Lung (tissue), 12 donors: ENCODE results near the gene NOVA2. TPM values are rescaled to one million over a fixed set of nuclear protein-coding genes. Genes with fewer than 3 reads are reported as not detected.

Experiments used
- ATAC-seq: fragments of 200-7000 bp; cut with Tn5 transposase; one replicate; pipeline ENCODE4 v1.9.1; 2020; ENCODE audit warnings: moderate number of reproducible peaks; ENCODE audit not compliant: insufficient read depth, low FRiP score
- DNase-seq, 3 donors: peaks; one replicate each; pipeline ENCODE4 v3.0.0-alpha.2; 2013 to 2017
- H3K27ac ChIP-seq, 2 donors: one replicate each; pipeline ENCODE4 v1.5.1; 2013; ENCODE audit warnings: mild to moderate bottlenecking in 2 of 2, moderate library complexity in 2 of 2, control low read depth in 1 of 2, inconsistent platforms in 1 of 2, low read depth in 1 of 2, low read length in 1 of 2
- H3K27me3 ChIP-seq, 3 donors: one replicate each; pipeline ENCODE4 v1.5.1; 2013; ENCODE audit warnings: low read length in 2 of 3; ENCODE audit not compliant: control insufficient read depth in 3 of 3, insufficient read depth in 3 of 3
- H3K36me3 ChIP-seq, 4 donors: one replicate each; pipeline ENCODE4 v1.5.1; 2013; ENCODE audit warnings: low read length in 4 of 4, mild to moderate bottlenecking in 1 of 4, moderate library complexity in 1 of 4; ENCODE audit not compliant: control insufficient read depth in 4 of 4, insufficient read depth in 4 of 4
- H3K4me1 ChIP-seq, 5 donors: one replicate each; pipeline ENCODE4 v1.5.1; 2013; ENCODE audit warnings: low read length in 5 of 5, mild to moderate bottlenecking in 2 of 5, moderate library complexity in 1 of 5; ENCODE audit not compliant: control insufficient read depth in 5 of 5, insufficient read depth in 5 of 5
- H3K4me3 ChIP-seq: one replicate; pipeline ENCODE4 v1.5.1; 2013; ENCODE audit warnings: mild to moderate bottlenecking, control low read depth, moderate library complexity
- H3K9ac ChIP-seq, 2 donors: one replicate each; pipeline ENCODE4 v1.5.1; 2013; ENCODE audit warnings: low read length in 2 of 2, control low read depth in 1 of 2; ENCODE audit not compliant: insufficient read depth in 1 of 2
- H3K9me3 ChIP-seq, 4 donors: one replicate each; pipeline ENCODE4 v1.5.1; 2013; ENCODE audit warnings: low read length in 3 of 4, mild to moderate bottlenecking in 1 of 4, moderate library complexity in 1 of 4; ENCODE audit not compliant: control insufficient read depth in 4 of 4, insufficient read depth in 3 of 4
- CTCF ChIP-seq: IDR thresholded peaks from 2 replicates; pipeline ENCODE4 v1.5.1; 2012; ENCODE audit warnings: mild to moderate bottlenecking; ENCODE audit errors: control extremely low read depth, extremely low read depth
- WGBS, 2 donors: extraction: QIAGEN DNeasy Blood & Tissue Kit; methylation state at CpG; one replicate each; pipeline ENCODE4 v1.1.7; 2013; 5-methylcytosine and 5-hydroxymethylcytosine counted together
- polyA plus RNA-seq, 2 donors: library from polyadenylated mRNA; stranded (reverse); fragments of 200-250 nt; gene quantifications; one replicate each; pipeline ENCODE4 v1.2.1, GENCODE V29; 2013
- total RNA-seq, 2 donors: library from RNA; depleted of rRNA in 1 of 2; stranded (reverse); fragments of >200 nt in 1 of 2; gene quantifications; one replicate each; pipeline ENCODE4 v1.2.1, GENCODE V29; 2014 to 2021
- donor health status: control.
- donor health status: control.
- donor health status: Bipolar disorder and iron deficiency.
- donor health status: healthy.
- donor health status: DM: yes; HTN: yes; CAD: no.

The NOVA2 gene
- total and polyA plus RNA-seq, 4 donors = 2.3 to 11.6 (median 4.8) TPM

DNA sequence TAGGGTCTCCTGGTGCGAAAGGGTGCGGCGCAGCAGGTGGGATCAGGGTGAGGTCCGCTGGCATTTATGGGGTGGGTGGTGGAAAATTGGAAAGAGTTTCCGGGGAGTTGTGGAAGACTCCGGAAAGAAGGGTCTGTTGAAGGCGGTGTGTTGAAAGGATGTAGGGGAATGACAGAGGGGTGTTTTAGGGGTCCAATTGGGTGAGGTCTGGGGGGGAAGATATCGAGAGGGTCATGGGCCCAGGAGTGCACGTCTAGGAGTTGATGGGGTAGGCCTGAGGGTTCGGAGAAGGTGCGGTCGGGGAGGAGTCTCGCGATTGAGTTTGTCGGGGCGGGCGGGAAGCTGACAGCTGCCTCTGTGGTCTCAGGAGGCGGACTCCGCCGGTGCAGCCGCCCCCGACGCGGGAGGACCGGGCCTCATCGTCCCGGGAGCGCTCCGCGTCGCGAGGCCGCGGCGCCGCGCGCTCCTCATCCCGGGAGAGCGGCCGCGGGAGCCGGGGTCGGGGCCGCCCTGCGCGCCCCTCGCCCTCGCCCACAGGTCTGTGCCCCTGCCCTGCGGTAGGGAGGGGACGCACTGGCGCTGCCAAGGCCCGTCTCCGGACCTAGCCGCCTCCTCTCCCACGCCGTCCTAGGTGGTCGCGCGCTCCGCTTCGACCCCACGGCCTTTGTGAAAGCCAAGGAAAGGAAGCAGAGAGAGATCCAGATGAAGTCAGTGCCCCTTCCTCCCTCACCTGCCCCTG, 42.2 kb upstream of the NOVA2 start:
- TF ChIP-seq CTCF = no peak
- WGBS, 2 donors = 1 to 3% methylated on average over 41 to 63 of the region's 63 CpGs

DNA sequence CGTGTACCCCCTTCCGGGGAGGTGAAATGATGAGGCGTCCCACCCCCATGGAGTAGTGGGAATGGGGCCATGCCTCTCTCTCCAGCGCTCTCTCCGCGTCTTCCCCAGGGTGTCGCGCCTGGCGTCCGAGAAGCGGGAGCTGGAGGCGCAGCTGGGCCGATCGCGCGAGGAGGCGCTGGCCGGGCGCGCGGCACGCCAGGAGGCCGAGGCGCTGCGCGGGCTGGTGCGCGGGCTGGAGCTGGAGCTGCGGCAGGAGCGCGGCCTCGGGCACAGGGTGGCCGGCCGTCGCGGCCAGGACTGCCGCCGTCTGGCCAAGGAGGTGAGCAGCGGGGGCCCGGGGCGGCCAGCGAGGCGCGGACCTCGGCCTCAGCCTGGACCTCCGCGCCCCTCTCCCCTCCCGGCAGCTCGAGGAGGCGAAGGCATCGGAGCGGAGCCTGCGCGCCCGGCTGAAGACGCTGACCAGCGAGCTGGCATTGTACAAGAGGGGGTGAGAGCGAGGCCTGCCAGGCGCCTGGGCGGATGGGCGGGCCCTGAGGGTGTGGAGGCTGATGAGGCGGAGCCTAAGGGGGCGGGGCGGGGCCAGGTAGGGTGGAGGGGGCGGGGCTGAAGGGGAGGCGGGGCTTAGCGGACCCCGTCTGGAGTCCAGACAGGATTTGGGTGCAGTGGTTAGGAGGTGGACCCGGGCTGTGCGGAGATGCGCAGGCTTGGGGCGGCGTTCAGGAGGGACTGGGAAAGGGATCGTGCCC, 41.4 kb upstream of the NOVA2 start:
- TF ChIP-seq CTCF = no peak
- 5 to 9% methylated on average over 50 to 74 of the region's 74 CpGs for WGBS, 2 donors
- DNase-seq = peak in 2 of 3 donors; percentile 53 to 65
- Histone ChIP-seq H3K27me3 (peaks cover 0 to 22% (median 15%) of the 10 kb centered on the region in 3 donors), H3K9ac (no peak overlapping the region), H3K27ac (no peak overlapping the region), H3K4me1 (peaks cover 6 to 16% (median 9%) of the 10 kb centered on the region in 5 donors), H3K36me3 (no peaks in the 10 kb centered on the region), H3K4me3 (no peak overlapping the region), H3K9me3 (no peaks in the 10 kb centered on the region)
- ATAC-seq = peak; percentile 81

More for the DNA sequence above, 42.2 kb upstream of the NOVA2 start:
- Histone ChIP-seq H3K4me3 (peak overlapping the region; percentile 53), H3K36me3 (no peaks in the 10 kb centered on the region), H3K27ac (no peak overlapping the region), H3K27me3 (peaks cover 0 to 22% (median 15%) of the 10 kb centered on the region in 3 donors), H3K9ac (no peak overlapping the region), H3K9me3 (no peaks in the 10 kb centered on the region), H3K4me1 (peaks cover 6 to 16% (median 9%) of the 10 kb centered on the region in 5 donors)
- ATAC-seq (peak; percentile 4), DNase-seq (no peak)

DNA sequence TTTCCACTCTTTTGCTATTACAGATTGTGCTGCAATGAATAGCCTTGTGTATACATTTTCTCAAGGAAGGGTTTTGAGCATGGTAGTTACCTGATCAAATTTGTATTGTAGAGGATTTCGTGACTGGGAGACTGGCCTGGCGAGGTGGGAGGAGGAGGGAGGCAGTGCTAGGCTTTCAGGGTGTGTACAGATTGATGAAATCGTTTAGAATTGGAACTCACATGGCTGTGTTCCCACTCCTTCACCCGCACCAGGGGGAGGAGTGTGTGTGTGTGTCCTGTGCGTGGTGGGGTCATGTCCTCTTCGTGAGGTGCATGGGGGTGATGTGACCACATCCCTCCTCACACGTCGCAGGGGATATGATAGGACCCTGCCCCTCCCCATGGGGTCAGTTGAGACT, 40.9 kb upstream of the NOVA2 start:
- Histone ChIP-seq H3K9ac (no peak overlapping the region), H3K4me3 (no peak overlapping the region), H3K9me3 (no peaks in the 10 kb centered on the region), H3K4me1 (peaks cover 6 to 16% (median 9%) of the 10 kb centered on the region in 5 donors), H3K36me3 (no peaks in the 10 kb centered on the region), H3K27ac (no peak overlapping the region), H3K27me3 (peaks cover 0 to 22% (median 15%) of the 10 kb centered on the region in 3 donors)
- DNase-seq (no peak), ATAC-seq (no peak)
- TF ChIP-seq CTCF = no peak
- WGBS, 2 donors = 52 to 61% methylated on average over 8 of the region's 8 CpGs
